NOMO-1 (cell line): Measurements from ENCODE around the gene RPL3.

Experiments
- DNase-seq, 2 experiments: peaks; one replicate each; lab custom pipeline; 2025; ENCODE audit not compliant: unreplicated experiment in 2 of 2; lab: John Stamatoyannopoulos, UW

Gene RPL3

DNA sequence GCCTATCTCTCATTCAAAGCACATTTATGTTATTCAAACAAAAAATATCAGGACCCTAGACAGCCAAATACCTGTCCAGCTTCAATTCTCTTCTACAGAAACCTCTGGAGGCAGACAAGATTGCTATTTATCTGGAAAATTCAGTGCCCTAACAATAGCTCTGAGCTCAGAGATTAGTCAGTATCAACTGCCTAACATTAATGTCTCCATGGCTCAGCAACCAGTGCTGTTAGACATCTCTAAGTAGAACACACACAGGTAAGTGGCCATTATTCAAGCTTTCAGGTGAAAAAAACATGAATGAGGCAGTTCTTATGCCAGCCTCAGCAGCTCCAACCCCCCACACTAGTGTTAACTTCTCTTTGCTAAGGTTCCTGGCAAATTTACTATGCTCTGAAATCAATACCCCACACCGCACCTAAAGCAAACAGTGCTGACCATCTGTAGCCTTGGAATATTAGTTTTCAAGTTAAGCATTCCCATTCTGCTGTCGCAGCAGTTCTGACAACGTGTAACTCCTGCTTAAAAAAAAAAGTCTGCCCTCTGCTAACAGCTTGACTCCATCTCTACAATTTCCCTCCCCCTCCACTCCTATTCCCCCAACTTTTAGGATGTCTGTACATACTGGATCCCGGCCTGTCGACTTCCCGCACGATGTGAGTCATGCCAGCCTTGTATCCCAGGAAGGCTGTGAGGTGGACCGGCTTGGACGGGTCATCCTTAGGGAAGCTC, 1.5 kb downstream of the RPL3 start:
- no peak for DNase-seq

DNA sequence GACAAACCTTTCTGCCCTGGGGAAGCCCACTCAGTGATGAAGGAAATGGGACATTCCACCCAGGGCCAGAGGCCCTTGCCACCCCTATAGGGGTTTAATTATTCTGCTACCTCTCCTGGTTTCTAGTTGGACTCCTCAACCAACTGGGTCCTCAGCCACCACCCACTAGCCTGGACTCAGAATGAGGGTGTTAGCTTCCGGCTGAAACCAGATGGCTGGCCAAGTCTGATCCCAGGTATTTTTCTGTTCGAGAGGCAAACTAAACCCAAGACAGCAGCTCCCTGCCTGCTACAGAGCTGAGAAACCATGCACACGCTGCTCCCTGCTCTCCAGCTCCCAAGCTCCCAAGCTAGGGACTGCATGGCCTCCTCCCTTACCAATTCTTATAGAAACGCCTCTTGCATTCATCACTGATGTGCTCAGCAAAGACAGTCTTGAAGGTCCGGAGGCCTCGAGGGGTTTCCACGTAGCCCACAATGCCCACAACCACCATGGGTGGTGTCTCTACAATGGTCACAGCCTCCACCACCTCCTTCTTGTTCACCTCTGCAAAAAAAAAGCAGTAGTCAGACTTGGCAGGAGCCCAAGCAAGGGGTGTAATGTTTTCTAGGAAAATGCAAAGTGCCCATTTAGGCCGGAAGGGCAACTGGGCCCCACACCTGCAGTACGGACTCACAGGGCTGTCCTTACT, 2.2 kb downstream of the RPL3 start:
- DNase-seq = no peak

DNA sequence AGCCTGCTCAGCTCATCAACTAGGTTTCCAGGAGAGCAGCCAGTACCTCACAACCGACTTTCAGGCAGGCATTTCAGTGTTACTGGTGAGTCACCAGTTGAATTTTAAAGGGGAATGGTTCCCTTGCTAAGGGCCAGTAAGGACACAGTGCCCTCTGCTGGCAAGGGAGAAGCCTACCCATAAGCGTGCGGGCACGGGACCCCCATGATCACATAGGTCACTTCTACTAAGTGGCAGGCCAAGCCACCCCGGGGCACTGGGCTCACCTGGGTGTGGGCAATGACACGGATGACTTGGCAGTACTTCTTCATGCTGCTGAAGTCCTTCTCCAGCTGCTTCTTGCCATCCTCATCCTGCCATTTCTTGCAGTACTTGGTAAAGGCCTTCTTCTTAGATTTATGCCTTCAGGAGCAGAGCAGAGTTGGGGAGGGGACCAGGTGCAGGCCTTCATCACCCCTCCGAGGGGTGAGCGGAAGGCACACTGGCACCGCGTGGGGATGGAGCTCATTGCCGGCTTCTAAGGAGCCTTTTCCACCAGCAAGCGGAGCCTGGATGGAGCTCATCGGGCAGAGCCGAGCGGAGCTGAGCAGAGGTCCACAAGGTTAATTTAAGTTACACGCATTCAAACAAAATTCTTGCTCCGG, 2.9 kb downstream of the RPL3 start:
- peak; percentile 59 to 90 for DNase-seq

DNA sequence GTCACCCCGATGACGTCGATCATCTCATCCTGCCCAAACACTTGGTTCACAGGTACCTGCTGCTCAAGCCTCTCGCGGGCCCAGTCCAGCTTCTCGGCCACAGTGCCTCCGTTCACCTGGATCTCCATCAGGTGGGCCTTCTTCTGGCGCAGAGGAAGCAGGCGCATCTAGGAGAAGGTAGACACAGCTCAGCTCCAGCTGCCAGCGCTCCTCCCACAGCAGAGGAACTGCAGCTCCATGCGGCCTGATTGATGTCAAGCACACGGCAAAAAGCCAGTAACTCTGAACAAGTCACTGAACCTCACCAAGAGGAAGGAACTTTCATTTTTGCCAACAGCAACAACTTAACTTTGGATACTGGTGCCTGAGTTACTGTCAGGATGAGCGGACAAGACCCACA, 4.0 kb downstream of the RPL3 start:
- DNase-seq = no peak

DNA sequence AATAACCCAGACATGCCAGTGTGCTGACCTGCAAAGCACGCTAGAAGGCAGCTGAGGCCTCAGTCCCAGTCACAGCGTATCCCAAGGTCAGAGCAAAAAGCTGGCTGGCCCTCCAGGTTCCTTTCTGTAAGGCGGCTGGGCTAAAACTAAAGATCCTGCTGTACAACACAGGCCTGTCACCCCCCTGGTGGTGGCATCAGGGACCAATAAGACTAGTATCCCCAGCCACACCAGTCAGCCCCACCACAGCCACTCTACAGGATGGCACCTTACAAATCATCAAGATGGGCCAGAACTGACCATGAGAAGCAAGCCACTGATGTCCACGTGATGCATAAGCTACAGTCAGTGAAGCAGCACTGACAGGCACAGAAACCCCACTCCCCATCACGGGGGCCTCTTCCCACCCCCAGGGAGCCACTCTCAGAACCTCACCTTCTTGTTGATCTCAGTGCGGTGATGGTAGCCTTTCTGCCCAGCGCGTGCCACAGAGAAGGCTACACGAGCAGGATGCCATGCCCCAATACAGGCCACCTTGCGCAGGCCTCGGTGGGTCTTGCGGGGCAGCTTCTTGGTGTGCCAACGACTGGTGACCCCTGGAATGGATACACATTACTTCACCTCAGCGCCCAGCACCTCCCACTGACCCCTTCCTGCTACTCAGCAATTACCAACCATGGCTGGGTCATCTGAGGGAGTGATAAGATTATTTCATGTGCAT, 5.0 kb downstream of the RPL3 start:
- no peak for DNase-seq

DNA sequence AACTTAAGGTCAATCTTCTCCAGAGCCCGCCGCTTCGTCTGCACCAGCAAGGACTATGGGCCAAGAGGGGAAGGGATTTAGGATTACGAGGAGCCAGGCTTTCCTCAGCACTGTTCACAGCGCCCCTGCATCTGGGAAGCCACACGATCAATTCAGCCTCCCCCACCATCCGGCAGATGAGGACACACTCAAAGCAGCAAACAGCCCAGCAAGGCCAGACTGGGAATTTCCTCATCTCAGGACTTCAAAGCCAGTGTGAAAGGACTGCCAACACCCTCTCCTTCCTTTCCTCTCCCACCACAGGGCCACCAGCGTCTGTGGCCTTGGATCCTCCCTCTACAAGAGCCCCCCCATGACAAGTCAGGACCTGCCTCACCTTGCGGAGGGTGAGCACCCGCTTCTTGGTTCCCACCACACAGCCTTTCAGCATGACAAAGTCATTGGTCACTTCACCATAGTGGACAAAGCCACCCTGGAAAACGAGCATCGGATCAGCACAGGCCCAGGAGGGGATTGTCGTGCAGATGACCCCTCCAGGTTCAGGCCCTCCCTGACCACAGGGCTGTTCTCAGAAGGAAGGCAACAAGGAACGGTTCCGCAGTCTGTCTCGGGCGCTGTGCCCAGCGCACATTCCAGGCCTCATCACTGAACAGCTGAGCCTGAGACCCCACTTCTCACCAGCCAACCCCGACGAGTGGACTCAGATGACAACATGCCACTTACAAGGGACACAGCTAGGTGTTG, 6.0 kb downstream of the RPL3 start:
- no peak for DNase-seq

DNA sequence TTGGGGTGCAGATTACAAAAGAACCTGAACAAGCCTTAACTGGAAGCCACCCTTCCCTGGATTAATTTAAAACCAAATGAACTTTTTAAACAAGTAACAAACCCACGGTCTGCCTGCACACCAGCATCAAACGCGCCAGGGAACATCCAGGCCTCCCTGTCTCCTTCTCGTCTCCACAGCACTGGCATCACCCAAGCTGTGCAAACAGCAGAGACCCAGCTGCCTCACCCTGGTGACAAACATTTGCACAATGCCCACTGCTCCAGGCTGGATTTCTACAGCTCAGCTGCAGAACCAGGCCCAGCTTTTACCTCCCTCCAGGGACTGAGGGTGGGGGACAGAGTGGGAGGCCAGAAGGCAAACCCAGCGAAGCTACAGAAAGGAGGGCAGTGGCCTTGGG, 7.0 kb downstream of the RPL3 start:
- DNase-seq = no peak

DNA sequence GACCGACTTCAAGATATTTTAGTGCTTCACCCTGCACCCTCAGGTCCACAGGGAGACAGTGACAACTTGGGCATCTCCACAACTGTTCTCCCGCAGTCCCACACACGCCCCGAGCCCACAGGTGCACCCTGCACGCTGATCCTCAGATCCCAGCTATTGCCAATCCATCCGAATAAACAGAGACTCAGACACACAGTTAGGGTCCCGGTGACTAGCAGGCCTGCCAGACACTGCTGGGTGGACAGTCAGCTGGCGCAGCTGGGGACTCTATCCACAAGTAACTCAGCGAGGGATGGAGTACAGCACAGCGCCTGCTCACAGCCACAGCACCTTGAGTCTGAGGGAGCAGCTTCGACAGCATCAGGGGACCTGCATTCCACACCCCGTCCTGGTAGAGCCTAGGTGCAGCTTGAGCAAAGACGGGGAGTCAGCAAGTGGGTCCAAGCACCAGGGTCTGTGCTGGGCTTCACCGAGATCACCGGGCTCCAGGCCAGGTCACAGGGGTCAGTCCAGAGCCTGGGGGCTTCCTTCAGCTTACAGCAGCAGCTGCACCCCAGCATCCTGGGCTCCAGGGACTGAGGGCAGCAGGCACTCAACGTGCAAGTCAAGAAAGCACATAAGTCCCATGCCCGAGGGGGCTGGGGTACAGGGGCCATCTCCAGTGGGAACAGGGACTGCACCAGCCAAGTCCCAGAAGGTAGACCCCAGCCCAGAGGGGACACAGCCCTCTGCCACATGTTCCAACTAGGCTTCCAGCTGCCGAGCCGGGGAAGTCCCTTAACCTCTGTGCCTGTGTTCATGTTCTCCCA, 7.6 kb downstream of the RPL3 start:
- no peak for DNase-seq

DNA sequence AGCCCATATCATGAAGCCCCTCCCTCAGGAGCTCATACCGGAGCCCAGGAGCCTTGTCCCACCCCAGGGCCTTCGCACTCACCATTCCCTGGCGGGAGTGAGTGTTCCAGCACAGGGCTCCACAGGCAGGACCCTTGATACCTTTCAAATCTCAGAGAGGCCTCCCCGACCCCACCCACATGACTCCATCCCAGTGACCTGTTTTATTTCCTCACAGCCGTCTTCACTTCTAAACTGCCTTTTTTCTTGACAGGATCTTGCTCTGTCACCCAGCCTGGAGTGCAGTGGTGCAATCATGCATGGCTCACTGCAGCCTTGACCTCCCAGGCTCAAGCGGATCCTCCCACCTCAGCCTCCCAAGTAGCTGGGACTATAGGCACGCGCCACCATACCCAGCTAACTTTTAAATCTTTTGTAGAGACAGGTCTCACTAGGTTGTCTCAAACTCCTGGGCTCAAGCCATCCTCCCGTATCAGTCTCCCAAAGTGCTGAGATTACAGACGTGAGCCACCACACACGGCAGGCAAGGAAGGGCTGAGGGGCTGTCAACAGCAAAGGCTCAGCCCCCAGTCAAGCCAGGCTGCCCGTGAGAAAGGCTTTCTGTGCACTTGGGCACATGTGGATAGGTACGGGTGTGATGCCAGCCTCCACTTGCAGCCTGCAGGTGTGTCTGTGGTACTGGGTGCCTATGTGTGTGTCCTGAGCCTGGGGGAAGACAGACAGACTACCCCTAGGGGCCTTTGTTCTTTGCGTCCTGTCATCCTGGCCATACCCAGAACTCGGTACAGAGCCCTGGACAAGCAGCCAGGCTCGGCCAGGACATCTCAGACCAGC, 9.3 kb downstream of the RPL3 start:
- DNase-seq = no peak

DNA sequence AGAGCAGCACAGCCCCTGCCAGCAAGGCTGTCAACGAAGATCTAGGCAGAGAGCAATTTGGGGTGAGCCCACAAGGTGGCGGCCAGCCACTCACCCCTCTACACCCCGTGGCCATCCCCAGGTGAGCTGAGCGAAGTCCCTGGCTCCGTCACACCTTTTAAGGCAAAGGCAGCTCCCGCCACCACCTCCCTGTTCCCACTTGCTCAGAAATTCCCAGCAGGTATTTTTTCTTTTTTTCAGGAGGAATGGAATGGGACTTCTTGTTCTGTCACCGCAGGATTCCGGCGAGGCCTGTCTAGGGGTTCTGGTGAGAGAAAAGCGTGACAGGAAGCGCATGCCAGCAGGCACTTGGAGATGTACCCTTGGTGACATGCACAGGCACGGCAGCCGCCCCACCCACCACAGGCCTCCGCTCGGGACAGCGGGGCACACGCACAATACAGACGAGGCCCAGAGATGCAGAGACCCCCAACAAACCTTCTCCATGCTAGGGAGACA, 10.0 kb downstream of the RPL3 start:
- DNase-seq = no peak

DNA sequence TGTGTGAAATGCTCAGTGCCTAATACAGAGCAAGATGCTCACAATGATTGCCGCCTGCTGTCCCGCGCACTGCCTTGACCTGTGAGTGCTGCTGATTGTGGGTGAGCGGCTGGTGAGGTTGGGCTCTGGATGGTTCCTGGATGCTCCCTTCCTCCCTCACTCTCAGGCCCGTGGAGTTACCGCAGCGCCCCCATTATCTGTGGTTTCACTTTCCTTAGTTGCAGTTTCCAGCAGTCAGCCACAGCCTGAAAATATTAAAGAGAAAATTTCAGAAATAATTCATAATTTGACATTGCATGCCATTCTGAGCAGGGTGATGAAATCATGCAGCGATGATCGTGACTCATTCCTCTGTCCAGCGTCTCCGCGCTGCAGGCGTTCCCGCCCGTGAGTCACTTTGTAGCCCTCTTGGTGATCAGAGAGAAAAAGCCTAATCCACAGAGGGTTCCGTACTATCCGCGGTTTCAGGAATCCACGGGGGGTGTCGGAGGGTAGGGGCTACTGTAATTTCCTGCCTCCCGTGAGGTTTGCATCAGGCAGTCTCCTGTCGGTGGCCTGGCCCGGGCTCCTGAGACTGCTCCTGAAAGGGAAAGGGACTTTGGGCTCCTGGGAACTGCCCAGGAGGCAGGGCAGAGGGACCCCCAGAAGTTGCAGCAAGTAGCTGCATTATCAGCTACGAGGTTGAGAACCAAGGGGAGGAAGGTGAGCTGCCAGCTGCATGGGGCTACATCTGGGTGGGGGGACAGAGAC, 10.6 kb downstream of the RPL3 start:
- DNase-seq = peak; percentile 71 to 74

DNA sequence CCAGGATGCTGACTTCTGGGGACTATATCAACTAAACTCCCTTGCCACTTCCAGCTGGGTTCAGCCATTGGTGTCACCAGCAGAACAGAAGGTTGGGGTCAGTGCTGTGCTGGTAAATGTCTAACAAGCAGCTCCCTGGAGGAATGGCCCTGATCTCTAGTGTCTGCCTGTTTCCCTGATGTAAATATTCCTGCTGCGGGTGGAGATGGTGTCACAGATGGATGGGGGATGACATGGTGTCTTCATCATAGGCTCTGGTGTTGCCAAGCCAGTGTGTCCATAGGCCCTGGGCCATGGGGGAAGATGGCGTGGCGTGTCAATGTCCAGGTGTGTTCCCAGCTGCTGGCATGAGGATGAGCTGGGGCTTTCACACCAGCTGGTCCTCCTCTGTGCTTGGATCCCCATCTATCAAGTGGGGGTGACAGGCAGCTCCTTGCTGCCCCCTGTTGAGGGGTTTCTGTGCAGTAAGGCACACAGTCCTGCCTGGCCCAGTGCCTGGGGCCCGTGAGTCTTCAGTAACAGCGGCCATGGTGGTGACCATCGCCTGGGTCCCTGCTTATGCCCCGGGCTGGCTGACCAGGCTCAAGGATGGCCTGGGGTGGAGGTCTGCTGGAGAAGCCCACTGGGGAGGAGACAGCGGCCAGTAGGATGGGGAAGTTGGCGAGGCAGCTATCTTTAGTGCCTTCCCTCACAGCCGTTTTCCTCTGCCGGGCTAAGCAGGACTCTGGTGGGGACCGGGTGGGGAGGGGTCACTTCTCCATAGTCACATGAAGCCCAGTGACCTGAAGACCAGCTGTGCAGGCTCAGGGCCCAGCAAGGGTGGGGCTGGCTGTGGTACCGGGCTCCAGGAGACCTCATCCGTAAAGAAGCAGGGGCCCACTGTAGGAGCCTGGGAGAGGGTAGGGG, 12.7 kb downstream of the RPL3 start:
- no peak for DNase-seq

DNA sequence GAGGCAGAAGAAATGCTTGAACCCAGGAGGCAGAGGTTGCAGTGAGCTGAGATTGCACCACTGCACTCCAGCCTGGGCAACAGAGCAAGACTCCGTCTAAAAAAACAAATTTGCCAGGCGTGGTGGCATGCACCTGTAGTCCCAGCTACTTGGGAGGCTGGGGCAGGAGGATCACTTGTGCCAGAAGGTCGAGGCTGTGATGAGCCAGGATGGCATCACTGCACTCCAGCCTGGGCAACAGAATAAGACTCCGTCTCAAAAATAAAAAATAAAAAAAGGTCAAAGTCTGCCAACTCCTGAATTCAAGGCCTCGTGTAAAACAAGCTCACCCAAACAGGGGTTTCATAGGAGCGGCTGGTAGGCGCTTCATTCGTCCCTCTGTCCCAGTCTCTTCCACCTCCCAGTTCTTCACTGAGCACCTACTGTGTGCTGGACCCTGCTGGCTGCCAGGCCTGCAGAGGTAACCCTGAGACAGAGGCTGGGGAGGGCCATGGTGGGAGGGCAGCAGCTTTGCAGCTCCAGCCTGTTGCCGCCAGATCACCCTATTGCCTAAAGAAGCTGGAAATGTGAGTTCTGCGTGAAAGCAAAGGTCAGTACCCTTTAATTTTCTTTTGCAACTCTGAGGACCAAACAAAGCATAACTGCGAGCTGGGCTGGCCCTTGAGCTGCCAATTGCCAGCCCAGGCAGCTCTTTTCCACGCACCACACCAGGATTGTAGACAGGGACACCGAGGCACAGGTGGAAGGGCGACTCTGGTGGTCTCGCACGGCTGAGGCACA, 15.3 kb downstream of the RPL3 start:
- no peak for DNase-seq

DNA sequence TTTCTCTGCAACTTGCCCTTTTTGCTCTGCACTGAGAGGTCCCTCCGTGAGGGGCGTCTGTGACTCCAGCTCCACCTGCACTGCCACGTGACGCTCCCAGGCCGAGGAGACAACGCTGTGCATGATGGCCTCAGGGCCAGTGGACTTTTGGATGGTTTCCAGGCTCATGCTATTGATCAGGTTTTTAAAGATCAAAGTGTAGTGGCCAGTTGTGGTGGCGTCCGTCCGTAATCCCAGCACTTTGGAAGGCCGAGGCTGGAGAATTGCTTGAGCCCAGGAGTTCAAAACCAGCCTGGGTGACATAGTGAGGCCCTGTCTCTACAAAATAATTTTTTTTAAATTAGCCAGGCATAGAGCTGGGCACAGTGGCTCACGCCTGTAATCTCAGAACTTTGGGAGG, 16.1 kb downstream of the RPL3 start:
- no peak for DNase-seq

DNA sequence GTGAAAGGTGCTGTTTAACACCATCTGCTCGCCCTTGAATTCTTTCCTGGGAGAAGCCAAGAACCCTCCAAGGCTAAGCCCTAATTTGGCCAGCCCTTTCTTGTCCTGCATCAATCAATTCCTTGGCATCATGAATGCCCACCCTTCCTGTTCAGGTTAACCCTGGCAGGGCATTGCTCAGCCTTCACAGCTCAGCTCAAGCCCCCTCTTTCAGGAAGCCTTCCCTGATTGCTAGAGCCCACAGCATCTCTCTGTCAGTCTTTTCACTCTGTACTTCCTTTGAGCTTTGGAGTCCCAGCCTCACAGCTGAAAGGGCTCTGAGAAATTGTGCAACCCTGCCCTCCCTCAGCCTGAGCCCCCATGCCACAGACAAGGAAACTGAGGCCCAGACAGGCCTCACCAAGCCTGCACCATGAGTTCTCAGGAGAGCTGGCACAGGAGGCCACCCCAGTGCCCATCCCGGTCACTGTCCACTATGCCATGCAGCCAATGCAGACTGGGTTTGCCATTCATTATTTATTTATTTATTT, 16.9 kb downstream of the RPL3 start:
- DNase-seq = no peak

DNA sequence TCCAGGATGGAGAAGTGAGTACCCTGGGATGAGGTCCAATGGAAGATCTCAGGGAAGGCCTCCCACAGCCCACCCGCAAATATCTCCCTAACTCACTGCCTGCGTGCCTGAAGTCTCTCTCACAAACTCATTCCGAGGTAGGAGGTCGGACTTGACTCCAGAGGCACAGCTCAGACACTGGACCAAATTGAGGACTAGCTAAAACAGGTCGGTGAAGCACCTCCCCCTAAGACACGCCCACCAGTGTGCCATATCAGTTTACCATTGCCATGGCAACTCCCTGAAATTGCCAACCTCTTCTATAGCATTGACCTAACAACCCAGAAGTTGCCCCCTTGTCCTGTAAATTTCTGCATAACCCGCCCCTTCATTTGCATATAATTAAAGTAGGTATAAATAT, 17.5 kb downstream of the RPL3 start:
- no peak for DNase-seq
